Upper lobe of left lung (tissue), 4 donors: ENCODE results near the gene ATP2B2.

ENCODE experiments used
- CTCF ChIP-seq, 6 experiments: fragments of 450-650 bp in 4 of 6; fragments of 200-600 bp in 2 of 6; sonication (generic) in 2 of 6; IDR thresholded peaks; one replicate each; pipeline ENCODE4 v1.5.1; 2016 to 2019; ENCODE audit warnings: antibody characterized with exemption in 6 of 6
- EP300 ChIP-seq, 4 donors: sonication (generic); formaldehyde crosslinking; IDR thresholded peaks; one replicate each; pipeline ENCODE4 v1.5.1; 2017; ENCODE audit warnings: antibody characterized with exemption in 4 of 4, control low read depth in 2 of 4
- POLR2A ChIP-seq, 4 donors: fragments of 450-650 bp; IDR thresholded peaks; one replicate each; pipeline ENCODE4 v1.5.1; 2016 to 2017; ENCODE audit warnings: antibody characterized with exemption in 4 of 4, mild to moderate bottlenecking in 2 of 4
- POLR2AphosphoS5 ChIP-seq, 2 donors: sonication (generic); formaldehyde crosslinking; IDR thresholded peaks; one replicate each; pipeline ENCODE4 v1.5.1; 2017; ENCODE audit warnings: antibody characterized with exemption in 2 of 2

- TF ChIP-seq CTCF (IDR thresholded peaks at IDR 0.05) (no peak), POLR2A (IDR thresholded peaks at IDR 0.05) (no peak), POLR2AphosphoS5 (IDR thresholded peaks at IDR 0.05) (no peak), EP300 (IDR thresholded peaks at IDR 0.05) (no peak)
These were observed 117.3 kb downstream of the ATP2B2 start for GRCh38 chr3:10387881-10388609.
